SHP77 treated with DMSO at 0.1 percent for 48 hours (cell line): ENCODE results near the gene CDK18.

ENCODE experiments used
- DNase-seq: peaks from one replicate; lab custom pipeline; 2025; lab: John Stamatoyannopoulos, UW

The CDK18 gene

DNA sequence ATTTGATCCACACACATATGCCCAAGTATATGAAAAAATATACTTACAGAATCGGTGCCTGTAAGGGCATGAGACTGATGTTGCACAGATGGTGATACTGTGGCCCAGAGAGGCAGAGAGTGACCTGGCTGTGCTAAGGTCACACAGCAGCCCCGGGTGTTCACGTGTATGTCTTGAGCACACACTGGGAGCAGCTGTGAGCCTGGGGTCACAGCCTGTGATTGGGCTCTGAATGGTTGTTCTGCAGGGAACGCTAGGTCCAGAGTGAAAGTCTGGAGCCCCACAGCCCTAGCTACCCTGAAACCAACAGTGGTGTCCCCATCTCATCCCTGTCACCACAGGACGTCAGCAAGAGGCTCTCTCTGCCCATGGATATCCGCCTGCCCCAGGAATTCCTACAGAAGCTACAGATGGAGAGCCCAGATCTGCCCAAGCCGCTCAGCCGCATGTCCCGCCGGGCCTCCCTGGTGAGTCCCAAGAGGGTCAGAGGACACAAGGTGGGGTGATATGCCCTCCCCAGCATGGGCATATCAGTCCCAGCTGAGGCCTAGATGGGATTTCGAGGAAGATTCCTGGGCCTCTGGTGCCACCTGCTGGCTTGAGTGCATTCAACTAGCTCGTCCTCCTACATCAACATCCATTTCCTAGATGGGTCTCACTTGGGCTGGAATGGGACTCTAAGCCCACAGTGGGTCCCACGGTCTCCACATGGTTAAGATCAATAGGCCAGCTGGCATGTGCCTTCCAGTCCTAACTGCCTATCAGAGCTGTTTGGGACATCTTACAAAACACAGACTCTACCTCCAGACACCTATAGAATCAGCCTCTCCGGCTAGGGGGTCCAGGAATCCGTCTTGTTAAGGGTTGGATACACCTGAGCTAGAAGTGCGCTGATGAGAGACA is 19.7 kb downstream of the CDK18 start:
- peak; percentile 28 for DNase-seq

- DNase-seq = no peak
Observed at GRCh38 chr1:205524794-205525101, 20.3 kb downstream of the CDK18 start.

DNA sequence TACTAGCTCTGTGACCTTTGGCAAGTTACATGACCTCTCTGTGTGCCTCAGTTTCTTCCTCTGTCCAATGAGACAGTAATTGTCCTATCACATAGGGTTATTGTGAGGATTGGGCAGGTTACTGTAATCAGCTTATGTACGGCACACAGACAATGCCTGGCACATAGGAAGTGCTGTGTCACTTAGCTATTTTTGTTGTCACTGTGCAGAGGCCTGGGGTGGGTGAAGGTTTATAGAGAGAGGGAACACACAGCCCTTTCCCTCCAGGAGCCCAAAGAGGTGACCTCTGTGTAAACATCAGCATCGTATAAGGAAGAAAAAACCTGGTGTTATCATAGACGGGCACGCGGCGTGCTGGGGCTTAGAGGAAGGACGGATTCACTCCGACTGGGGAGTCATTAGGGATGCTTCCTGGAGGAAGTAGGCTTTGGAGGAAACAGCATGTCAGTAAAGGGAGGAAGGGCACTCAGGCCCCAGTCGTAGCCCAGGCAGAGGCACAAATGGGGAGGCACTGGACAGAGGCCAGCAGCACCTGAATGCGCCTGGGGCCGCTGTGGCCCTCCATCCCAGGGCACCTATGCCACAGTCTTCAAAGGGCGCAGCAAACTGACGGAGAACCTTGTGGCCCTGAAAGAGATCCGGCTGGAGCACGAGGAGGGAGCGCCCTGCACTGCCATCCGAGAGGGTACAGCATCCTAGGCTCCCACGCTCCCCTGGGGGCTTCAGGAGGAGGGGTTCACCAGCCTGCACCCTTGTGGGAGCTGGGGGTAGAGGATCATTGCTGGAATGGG is 21.2 kb downstream of the CDK18 start:
- DNase-seq = no peak

GRCh38 chr1:205526431-205526830 is 22.0 kb downstream of the CDK18 start:
- DNase-seq = no peak

DNA sequence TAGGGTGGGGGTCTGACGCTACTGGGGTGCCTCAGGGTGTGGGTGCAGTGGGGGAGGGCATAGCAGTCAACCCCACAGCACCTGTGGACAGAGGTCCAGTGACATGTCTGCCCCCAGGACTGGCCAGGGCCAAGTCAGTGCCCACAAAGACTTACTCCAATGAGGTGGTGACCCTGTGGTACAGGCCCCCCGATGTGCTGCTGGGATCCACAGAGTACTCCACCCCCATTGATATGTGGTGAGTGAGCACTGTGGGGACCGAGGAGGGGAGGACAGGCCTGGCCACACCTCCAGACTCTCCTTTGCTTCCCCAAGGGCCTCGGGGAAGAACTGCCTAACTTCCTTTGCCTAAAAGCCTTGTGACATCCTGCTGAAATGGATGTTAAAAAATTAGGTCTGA is 23.5 kb downstream of the CDK18 start:
- DNase-seq = no peak

DNA sequence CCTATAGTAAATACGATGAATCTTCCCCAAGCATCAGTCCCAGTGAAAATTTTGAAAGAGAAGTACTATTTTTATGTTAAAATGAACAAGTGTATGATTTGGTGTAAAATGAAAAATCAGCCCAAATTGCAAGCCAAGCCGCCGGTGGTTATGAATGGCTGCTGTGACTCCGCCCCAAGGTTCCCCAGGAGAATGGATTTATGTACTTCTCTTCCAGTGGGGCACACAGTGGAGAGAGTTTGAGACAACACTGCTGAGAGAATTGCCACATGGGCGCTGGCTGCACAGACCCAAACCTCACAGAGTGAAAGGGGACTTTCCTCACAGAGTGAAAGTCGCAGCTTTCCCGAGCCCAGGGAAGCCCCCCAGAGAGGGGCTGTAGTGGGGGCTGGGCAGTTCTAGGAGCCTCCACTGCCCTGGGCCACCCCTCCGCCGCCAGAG is 24.0 kb downstream of the CDK18 start:
- no peak for DNase-seq

DNA sequence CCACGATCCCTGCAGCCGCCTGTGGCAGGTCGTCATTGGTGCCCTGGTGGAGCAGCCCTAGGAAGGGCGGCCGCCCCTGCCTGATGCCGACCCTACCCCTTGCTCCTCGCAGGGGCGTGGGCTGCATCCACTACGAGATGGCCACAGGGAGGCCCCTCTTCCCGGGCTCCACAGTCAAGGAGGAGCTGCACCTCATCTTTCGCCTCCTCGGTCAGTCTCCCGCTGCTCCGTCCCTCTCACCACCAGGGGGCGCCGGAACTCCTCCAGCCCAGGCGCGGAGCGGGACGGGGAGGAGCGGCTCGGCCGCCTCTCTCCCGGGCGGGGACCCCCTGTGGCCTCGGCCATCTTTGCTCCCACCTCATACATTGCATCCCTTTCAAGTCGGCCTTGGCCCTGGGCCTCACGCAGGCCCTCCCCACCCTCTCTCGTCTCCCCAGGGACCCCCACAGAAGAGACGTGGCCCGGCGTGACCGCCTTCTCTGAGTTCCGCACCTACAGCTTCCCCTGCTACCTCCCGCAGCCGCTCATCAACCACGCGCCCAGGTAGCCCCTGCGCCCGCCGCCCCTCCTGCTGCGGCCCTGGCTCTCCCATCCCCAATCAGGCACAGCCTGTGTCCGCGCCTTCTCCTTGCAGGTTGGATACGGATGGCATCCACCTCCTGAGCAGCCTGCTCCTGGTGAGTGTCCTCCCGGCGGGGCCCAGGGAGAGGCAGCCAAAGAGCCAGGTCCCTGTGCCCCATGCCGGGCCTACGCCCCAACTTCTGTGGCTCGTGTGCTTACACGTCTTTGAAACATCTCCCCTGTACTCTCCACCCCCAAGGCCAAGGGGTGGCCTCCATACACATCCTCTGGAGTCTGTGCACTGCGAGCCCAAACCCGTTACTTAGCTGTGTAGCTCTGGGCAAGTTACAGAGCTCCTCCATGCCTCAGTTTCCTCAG is 24.7 kb downstream of the CDK18 start:
- no peak for DNase-seq

DNA sequence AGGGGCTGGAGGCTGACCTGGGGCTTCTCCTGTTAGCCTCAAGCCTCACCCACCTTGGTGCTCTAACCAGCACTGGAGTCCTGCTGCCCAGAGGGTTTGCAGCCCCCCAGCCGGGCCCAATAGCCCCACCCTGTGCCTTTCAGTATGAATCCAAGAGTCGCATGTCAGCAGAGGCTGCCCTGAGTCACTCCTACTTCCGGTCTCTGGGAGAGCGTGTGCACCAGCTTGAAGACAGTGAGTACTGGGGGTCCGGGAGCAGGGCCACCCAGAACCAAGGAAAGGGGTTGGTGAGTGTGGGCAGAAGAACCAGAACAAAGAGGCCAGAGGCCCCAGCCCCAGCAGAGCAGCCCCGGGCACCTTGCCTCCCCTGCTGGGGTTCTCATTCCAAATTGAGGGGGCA is 25.6 kb downstream of the CDK18 start:
- no peak for DNase-seq

- DNase-seq = no peak
Observed at GRCh38 chr1:205531191-205532025, 26.9 kb downstream of the CDK18 start.

DNA sequence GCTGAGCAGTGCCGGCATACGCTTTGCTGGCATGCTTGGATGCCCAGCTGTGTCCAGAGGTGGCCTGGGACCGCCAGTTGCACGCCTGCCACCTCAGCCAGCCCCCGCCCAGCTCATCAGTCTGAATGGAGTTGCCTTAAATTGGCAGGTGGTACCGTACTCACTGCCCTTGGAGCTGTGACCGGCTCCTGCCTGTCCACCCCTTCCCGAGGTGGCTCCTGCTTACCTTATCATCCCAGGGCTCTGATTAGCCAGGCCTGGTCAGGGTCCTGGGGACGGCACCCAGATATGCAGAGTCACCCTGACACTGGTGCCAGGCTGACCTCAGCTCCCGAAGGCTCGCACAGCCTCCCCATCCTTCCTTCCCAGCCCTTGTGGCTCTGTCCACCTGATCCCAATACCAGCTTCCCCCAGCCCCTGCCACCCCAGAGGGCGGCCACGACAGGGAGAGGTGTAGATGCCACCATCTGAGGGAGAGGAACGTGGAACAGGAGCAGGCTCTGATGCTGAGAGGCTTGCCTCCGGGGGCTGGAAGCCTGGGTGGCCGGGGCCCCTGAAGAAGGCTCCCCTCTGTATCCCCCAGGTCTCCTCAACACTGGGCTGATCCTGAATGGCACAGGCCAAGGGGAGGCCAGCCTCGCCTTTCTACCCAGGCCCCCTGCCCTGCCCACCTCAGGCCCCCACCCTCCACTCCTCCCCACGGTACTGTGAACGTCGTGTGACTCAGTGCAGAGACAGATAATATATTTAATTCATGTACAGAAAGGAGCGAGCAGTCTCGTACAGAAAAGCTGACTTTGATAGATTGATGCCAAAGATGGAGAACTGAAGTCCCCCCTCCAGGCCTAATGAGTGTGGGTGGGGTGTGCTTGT is 27.8 kb downstream of the CDK18 start:
- no peak for DNase-seq

GRCh38 chr1:205532996-205533735 is 28.7 kb downstream of the CDK18 start:
- DNase-seq = no peak

DNA sequence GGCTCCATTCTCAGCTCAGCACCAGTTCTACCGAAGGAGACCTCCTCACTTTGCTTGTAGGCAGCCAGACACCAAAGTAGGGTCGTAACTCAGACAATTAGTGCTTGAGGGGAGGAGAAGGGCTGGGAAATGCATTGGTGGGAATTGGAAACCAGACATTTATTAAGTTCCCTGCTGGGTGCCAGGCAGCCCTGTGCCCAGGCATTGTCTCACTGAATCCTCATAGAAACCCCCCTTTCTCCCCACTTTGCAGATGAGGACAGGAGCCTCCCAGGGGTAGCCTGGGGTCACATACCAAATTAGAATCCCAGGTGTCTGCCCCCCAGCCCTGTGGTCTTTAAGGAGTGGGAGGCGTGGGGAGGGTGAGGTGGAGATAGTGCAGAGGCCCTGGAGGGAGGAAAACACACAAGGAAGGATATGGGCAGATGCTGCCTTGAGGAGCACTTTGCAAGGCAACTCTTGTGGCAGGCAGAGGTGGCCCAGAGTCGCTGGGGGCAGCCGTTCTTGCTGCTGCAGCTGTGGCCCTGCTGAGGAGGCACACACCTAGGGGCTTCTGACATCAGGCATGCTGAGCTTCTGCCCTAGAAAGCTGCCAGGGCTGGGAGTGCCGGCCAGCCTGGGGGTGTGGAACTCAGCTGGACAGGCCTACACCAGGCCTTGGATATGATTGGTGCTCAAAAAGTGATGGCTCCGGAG is 29.4 kb downstream of the CDK18 start:
- DNase-seq = no peak

- DNase-seq = no peak
Observed at GRCh38 chr1:205534444-205534985, 30.0 kb downstream of the CDK18 start.

DNA sequence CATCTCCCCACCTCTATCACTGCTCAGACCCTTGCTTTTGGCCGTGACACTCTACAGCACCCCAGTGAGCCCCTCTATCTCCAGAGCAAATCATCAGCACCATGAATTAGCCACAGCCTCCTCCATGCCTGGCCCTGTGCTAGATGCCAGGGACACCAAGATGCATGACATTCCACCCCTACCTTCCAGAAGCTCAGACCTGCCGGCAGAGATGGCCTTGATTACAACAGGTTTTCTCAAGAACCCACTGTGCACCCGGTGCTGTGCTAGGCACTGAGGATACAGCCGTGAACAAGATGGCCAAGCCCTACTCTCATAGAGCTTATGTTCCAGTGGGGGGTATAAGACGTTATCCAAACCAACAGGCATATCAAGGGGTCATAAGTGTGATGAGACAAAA is 30.6 kb downstream of the CDK18 start:
- DNase-seq = no peak

GRCh38 chr1:205535866-205536758 is 31.6 kb downstream of the CDK18 start:
- DNase-seq = no peak

DNA sequence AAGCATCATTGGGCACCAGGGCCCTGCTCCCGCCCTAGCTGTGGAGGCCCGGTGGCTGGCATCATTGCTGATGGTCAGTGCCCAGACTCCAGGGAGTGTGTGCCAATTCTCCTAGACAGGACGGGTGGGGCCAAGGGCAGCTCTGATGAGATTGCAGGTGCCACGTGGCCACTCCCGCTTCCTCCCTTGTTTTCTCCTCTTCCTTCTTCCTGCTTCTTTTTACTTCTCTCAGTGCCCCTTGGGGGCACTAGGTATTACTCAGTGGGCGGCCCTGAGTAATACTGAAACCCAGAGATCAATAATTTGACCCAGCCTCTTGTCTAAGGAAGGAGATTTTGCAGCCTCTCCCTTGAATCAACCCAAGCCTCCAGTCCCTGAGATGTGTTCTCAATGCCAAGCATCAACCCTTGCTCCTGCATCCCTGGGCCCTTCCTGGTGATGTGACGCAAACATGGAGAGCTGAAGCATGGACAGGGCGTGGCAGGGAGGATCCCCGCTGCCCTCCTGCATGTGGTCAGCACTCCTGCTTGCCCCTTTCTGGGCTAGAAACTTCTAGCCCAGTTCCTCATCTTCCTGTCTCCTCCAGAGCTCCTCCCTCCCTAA is 32.4 kb downstream of the CDK18 start:
- no peak for DNase-seq

GRCh38 chr1:205537386-205538018 is 33.0 kb downstream of the CDK18 start:
- DNase-seq = no peak
